H9 (cell line): ENCODE results near the gene JMJD7. TPM values are rescaled to one million over a fixed set of nuclear protein-coding genes. Genes with fewer than 3 reads are reported as not detected.

Experiments used
- DNase-seq: peaks from one replicate; pipeline ENCODE4 v3.0.0-alpha.2; 2017
- H2AFZ ChIP-seq: one replicate; pipeline ENCODE4 v1.6.1; 2013; ENCODE audit warnings: mild to moderate bottlenecking, low read length, control low read depth, moderate library complexity
- H2AK5ac ChIP-seq: 2 replicates; pipeline ENCODE4 v1.6.1; 2013; ENCODE audit warnings: low read length, control low read depth, mixed read lengths; ENCODE audit not compliant: insufficient read length
- H2BK120ac ChIP-seq: one replicate; pipeline ENCODE4 v1.6.1; 2013; ENCODE audit warnings: low read depth, mild to moderate bottlenecking, low read length, control low read depth, inconsistent platforms; ENCODE audit not compliant: poor library complexity, severe bottlenecking
- H2BK12ac ChIP-seq: 2 replicates; pipeline ENCODE4 v1.6.1; 2013; ENCODE audit warnings: low read length, control low read depth, mixed read lengths, low read depth; ENCODE audit not compliant: insufficient read length
- H2BK15ac ChIP-seq: 2 replicates; pipeline ENCODE4 v1.6.1; 2013; ENCODE audit warnings: low read depth, low read length, control low read depth
- H2BK20ac ChIP-seq: one replicate; pipeline ENCODE4 v1.6.1; 2013; ENCODE audit warnings: low read depth, mild to moderate bottlenecking, low read length, control low read depth, inconsistent platforms; ENCODE audit not compliant: poor library complexity, severe bottlenecking
- H2BK5ac ChIP-seq: 2 replicates; pipeline ENCODE4 v1.6.1; 2013; ENCODE audit warnings: low read length, control low read depth, mixed read lengths; ENCODE audit not compliant: insufficient read length
- H3K14ac ChIP-seq: 2 replicates; pipeline ENCODE4 v1.6.1; 2013; ENCODE audit warnings: low read length, control low read depth; ENCODE audit not compliant: insufficient read depth
- H3K18ac ChIP-seq: 2 replicates; pipeline ENCODE4 v1.6.1; 2013; ENCODE audit warnings: low read depth, mild to moderate bottlenecking, mixed read lengths, low read length, control low read depth; ENCODE audit not compliant: insufficient read length
- H3K23ac ChIP-seq: 2 replicates; pipeline ENCODE4 v1.6.1; 2013; ENCODE audit warnings: low read length, control low read depth, mixed read lengths, low read depth; ENCODE audit not compliant: insufficient read length
- H3K23me2 ChIP-seq: 2 replicates; pipeline ENCODE4 v1.6.1; 2013; ENCODE audit warnings: low read depth, mild to moderate bottlenecking, mixed read lengths, low read length, control low read depth; ENCODE audit not compliant: insufficient read length, poor library complexity, severe bottlenecking
- H3K27ac ChIP-seq: 2 replicates; pipeline ENCODE4 v1.5.1; 2013; ENCODE audit warnings: low read length, control low read depth, mixed read lengths, low read depth; ENCODE audit not compliant: insufficient read length
- H3K27me3 ChIP-seq: 2 replicates; pipeline ENCODE4 v1.6.1; 2013; ENCODE audit warnings: low read length, control low read depth, inconsistent platforms; ENCODE audit not compliant: insufficient read depth
- H3K4ac ChIP-seq: 2 replicates; pipeline ENCODE4 v1.6.1; 2013; ENCODE audit warnings: low read depth, mild to moderate bottlenecking, control low read depth, inconsistent platforms, low read length, moderate library complexity
- H3K4me1 ChIP-seq: 2 replicates; pipeline ENCODE4 v1.6.1; 2013; ENCODE audit warnings: low read length, control low read depth, inconsistent platforms; ENCODE audit not compliant: insufficient read depth
- H3K4me2 ChIP-seq: 2 replicates; pipeline ENCODE4 v1.6.1; 2013; ENCODE audit warnings: low read length, control low read depth, mixed read lengths; ENCODE audit not compliant: insufficient read length, insufficient read depth
- H3K56ac ChIP-seq: 2 replicates; pipeline ENCODE4 v1.6.1; 2013; ENCODE audit warnings: low read depth, mild to moderate bottlenecking, mixed read lengths, low read length, control low read depth; ENCODE audit not compliant: insufficient read length
- H3K79me1 ChIP-seq: 2 replicates; pipeline ENCODE4 v1.6.1; 2013; ENCODE audit warnings: low read depth, mild to moderate bottlenecking, moderate library complexity, low read length, control low read depth, inconsistent platforms; ENCODE audit not compliant: insufficient read depth, poor library complexity, severe bottlenecking
- H3K79me2 ChIP-seq: 2 replicates; pipeline ENCODE4 v1.6.1; 2013; ENCODE audit warnings: low read length, control low read depth, inconsistent platforms; ENCODE audit not compliant: insufficient read depth
- H3K9ac ChIP-seq: 2 replicates; pipeline ENCODE4 v1.6.1; 2013; ENCODE audit warnings: low read length, control low read depth, mixed read lengths; ENCODE audit not compliant: insufficient read length; ENCODE audit errors: extremely low read depth
- H3K9me3 ChIP-seq: one replicate; pipeline ENCODE4 v1.6.1; 2013; ENCODE audit warnings: low read depth, low read length, inconsistent platforms; ENCODE audit not compliant: control insufficient read depth
- H3T11ph ChIP-seq: one replicate; pipeline ENCODE4 v1.6.1; 2013; ENCODE audit warnings: mild to moderate bottlenecking, low read length, control low read depth, inconsistent platforms
- H4K20me1 ChIP-seq: one replicate; pipeline ENCODE4 v1.6.1; 2013; ENCODE audit not compliant: control insufficient read depth, insufficient read length, insufficient read depth
- H4K5ac ChIP-seq: 2 replicates; pipeline ENCODE4 v1.6.1; 2013; ENCODE audit warnings: low read depth, mild to moderate bottlenecking, mixed read lengths, low read length, control low read depth; ENCODE audit not compliant: insufficient read length
- H4K8ac ChIP-seq: replicated peaks from 2 replicates; pipeline ENCODE4 v1.6.1; 2013; ENCODE audit warnings: low read length, control low read depth, mixed read lengths, low read depth; ENCODE audit not compliant: insufficient read length
- H4K91ac ChIP-seq: 2 replicates; pipeline ENCODE4 v1.6.1; 2013; ENCODE audit warnings: low read depth, mild to moderate bottlenecking, moderate library complexity, mixed read lengths, low read length, control low read depth; ENCODE audit not compliant: insufficient read length
- H3K27ac Mint-ChIP-seq, 3 experiments: 2 replicates in 2 of 3; 3 replicates in 1 of 3; pipeline ENCODE4 v1.8.0; 2020 to 2021; ENCODE audit warnings: mixed read lengths in 3 of 3, mild to moderate bottlenecking in 1 of 3, moderate library complexity in 1 of 3
- H3K27me3 Mint-ChIP-seq: 2 replicates; pipeline ENCODE4 v1.8.0; 2021; ENCODE audit warnings: low read depth, mild to moderate bottlenecking, moderate library complexity, mixed read lengths
- H3K36me3 Mint-ChIP-seq, 3 experiments: 2 replicates in 2 of 3; 3 replicates in 1 of 3; pipeline ENCODE4 v1.8.0; 2020 to 2021; ENCODE audit warnings: low read depth in 3 of 3, mixed read lengths in 3 of 3; ENCODE audit not compliant: insufficient read depth in 1 of 3
- H3K4me1 Mint-ChIP-seq, 2 experiments: 2 replicates each; pipeline ENCODE4 v1.8.0; 2020; ENCODE audit warnings: mixed read lengths in 2 of 2
- H3K4me3 Mint-ChIP-seq, 2 experiments: 2 replicates in 1 of 2; 3 replicates in 1 of 2; pipeline ENCODE4 v1.8.0; 2020 to 2021; ENCODE audit warnings: mild to moderate bottlenecking in 2 of 2, mixed read lengths in 2 of 2, moderate library complexity in 1 of 2
- H3K9me3 Mint-ChIP-seq, 2 experiments: 2 replicates in 1 of 2; 3 replicates in 1 of 2; pipeline ENCODE4 v1.8.0; 2020; ENCODE audit warnings: mild to moderate bottlenecking in 2 of 2, mixed read lengths in 2 of 2, moderate library complexity in 1 of 2
- WGBS: extraction: QIAGEN DNeasy Blood & Tissue Kit; methylation state at CpG from one replicate; pipeline ENCODE4 v1.1.7; 2013; ENCODE audit warnings: missing lambda C conversion rate, low lambda C conversion rate, mixed read lengths; ENCODE audit not compliant: insufficient read length; ENCODE audit errors: extremely low coverage; 5-methylcytosine and 5-hydroxymethylcytosine counted together
- total RNA-seq: library from RNA; stranded (reverse); gene quantifications from 2 replicates; pipeline ENCODE4 v1.2.1, GENCODE V29; 2021
- TF ChIP-seq, protein P1 (sequence below): fragments of 200-600 bp; sonication (generic); conservative IDR thresholded peaks from 3 replicates; pipeline ENCODE4 v1.8.0; 2021; ENCODE audit warnings: antibody characterized with exemption, mild to moderate bottlenecking

Gene JMJD7
- total RNA-seq, 1 experiment from 2014 or later = 13.3 TPM

DNA sequence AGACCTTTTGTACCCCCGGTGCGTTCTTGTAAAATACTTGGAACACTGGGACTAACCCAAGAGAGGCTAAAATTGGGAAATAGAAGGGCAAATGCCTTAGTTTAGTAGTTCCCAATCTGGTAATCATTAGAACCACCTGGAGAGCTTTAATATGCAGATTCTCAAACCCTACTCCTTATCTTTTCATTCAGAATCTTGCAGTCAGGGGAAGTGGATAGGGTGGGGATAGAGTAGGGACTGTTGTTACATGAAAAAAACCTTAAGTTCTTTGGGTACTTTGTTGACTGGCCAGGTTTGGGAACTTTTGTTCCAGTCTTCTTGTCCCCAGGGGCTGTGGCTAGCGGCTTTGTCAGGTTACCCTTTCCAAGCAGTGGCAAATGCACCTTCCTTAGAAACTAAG lies 37.7 kb upstream of the JMJD7 start:
- no peaks in the 10 kb centered on the region for H3K9me3 Mint-ChIP-seq
- Histone ChIP-seq H3K4me2 (no peak overlapping the region), H2BK20ac (no peak overlapping the region), H3K14ac (no peak overlapping the region; the same call in 1 of the 2 replicates), H4K91ac (no peak overlapping the region), H3K4me1 (peaks cover 22% of the 10 kb centered on the region), H4K8ac (no peak overlapping the region), H2BK12ac (no peak overlapping the region), H4K5ac (no peak overlapping the region), H3K23ac (no peak overlapping the region), H2BK5ac (no peak overlapping the region), H2AFZ (no peak overlapping the region), H2BK15ac (no peak overlapping the region), H3K9ac (no peak overlapping the region), H2BK120ac (no peak overlapping the region), H4K20me1 (no peaks in the 10 kb centered on the region), H3K9me3 (no peaks in the 10 kb centered on the region), H3K23me2 (no peaks in the 10 kb centered on the region), H3K27ac (no peak overlapping the region), H2AK5ac (no peak overlapping the region), H3K27me3 (no peaks in the 10 kb centered on the region), H3K79me2 (no peaks in the 10 kb centered on the region; the same call in 1 of the 2 replicates), H3K4ac (no peak overlapping the region), H3K56ac (no peak overlapping the region), H3K79me1 (no peaks in the 10 kb centered on the region), H3K18ac (no peak overlapping the region), H3T11ph (no peak overlapping the region)
- no peak overlapping the region; a peak in 1 of 7 replicates for H3K27ac Mint-ChIP-seq
- H3K36me3 Mint-ChIP-seq = no peaks in the 10 kb centered on the region
- peak overlapping the region in 1 of 2 experiments; percentile 8; a peak in 2 of 5 replicates for H3K4me3 Mint-ChIP-seq
- TF ChIP-seq, protein P1, sequence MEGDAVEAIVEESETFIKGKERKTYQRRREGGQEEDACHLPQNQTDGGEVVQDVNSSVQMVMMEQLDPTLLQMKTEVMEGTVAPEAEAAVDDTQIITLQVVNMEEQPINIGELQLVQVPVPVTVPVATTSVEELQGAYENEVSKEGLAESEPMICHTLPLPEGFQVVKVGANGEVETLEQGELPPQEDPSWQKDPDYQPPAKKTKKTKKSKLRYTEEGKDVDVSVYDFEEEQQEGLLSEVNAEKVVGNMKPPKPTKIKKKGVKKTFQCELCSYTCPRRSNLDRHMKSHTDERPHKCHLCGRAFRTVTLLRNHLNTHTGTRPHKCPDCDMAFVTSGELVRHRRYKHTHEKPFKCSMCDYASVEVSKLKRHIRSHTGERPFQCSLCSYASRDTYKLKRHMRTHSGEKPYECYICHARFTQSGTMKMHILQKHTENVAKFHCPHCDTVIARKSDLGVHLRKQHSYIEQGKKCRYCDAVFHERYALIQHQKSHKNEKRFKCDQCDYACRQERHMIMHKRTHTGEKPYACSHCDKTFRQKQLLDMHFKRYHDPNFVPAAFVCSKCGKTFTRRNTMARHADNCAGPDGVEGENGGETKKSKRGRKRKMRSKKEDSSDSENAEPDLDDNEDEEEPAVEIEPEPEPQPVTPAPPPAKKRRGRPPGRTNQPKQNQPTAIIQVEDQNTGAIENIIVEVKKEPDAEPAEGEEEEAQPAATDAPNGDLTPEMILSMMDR = no peak
- H3K27me3 Mint-ChIP-seq = no peaks in the 10 kb centered on the region
- peaks cover 28 to 31% of the 10 kb centered on the region in 2 experiments for H3K4me1 Mint-ChIP-seq
- DNase-seq = no peak
- no CpG with 5 or more reads among the region's 3 CpGs for WGBS
